ENCODE data around the gene RNF150.

RNF150 gene

GRCh38 chr4:141118381-141118780 is 14.9 kb downstream of the RNF150 start:
- Histone ChIP-seq H3K4me1 (ENCODE audit: control insufficient read depth in 2 of 2, insufficient read depth in 2 of 2, low read length in 2 of 2) (no peaks in the 10 kb centered on the region), H3K27ac (ENCODE audit: low read depth in 2 of 2, low read length in 2 of 2) (no peak overlapping the region), H3K27me3 (ENCODE audit: control insufficient read depth in 2 of 2, insufficient read depth in 2 of 2, low read length in 2 of 2) (no peaks in the 10 kb centered on the region), H3K9me3 (ENCODE audit: control insufficient read depth in 2 of 2, low read length in 2 of 2) (no peaks in the 10 kb centered on the region), H3K9ac (ENCODE audit: low read depth in 1 of 2, low read length in 2 of 2) (no peak overlapping the region), H3K36me3 (ENCODE audit: control insufficient read depth in 2 of 2, insufficient read depth in 2 of 2, low read length in 2 of 2) (no peaks in the 10 kb centered on the region), H3K4me3 (ENCODE audit: low read length in 2 of 2) (no peak overlapping the region)

GRCh38 chr4:141117935-141118334 is 15.3 kb downstream of the RNF150 start:
- no peak overlapping the region for H3K27ac ChIP-seq (ENCODE audit: low read depth in 2 of 2, low read length in 2 of 2)
- no peaks in the 10 kb centered on the region for H3K27me3 ChIP-seq (ENCODE audit: control insufficient read depth in 2 of 2, insufficient read depth in 2 of 2, low read length in 2 of 2)
- H3K9ac ChIP-seq (ENCODE audit: low read depth in 1 of 2, low read length in 2 of 2): no peak overlapping the region
- no peaks in the 10 kb centered on the region for H3K36me3 ChIP-seq (ENCODE audit: control insufficient read depth in 2 of 2, insufficient read depth in 2 of 2, low read length in 2 of 2)
- no peaks in the 10 kb centered on the region for H3K4me1 ChIP-seq (ENCODE audit: control insufficient read depth in 2 of 2, insufficient read depth in 2 of 2, low read length in 2 of 2)
- no peaks in the 10 kb centered on the region for H3K9me3 ChIP-seq (ENCODE audit: control insufficient read depth in 2 of 2, low read length in 2 of 2)
- H3K4me3 ChIP-seq (ENCODE audit: low read length in 2 of 2): no peak overlapping the region

- H3K36me3 ChIP-seq (ENCODE audit: control insufficient read depth in 2 of 2, insufficient read depth in 2 of 2, low read length in 2 of 2): no peaks in the 10 kb centered on the region
- H3K9me3 ChIP-seq (ENCODE audit: control insufficient read depth in 2 of 2, low read length in 2 of 2): no peaks in the 10 kb centered on the region
- no peak overlapping the region for H3K4me3 ChIP-seq (ENCODE audit: low read length in 2 of 2)
- H3K27ac ChIP-seq (ENCODE audit: low read depth in 2 of 2, low read length in 2 of 2): no peak overlapping the region
- no peak overlapping the region for H3K9ac ChIP-seq (ENCODE audit: low read depth in 1 of 2, low read length in 2 of 2)
- H3K4me1 ChIP-seq (ENCODE audit: control insufficient read depth in 2 of 2, insufficient read depth in 2 of 2, low read length in 2 of 2): no peaks in the 10 kb centered on the region
- H3K27me3 ChIP-seq (ENCODE audit: control insufficient read depth in 2 of 2, insufficient read depth in 2 of 2, low read length in 2 of 2): no peaks in the 10 kb centered on the region
Measured at GRCh38 chr4:141109983-141110382, 23.3 kb downstream of the RNF150 start.

GRCh38 chr4:141107927-141108326 is 25.3 kb downstream of the RNF150 start:
- H3K9me3 ChIP-seq (ENCODE audit: control insufficient read depth in 2 of 2, low read length in 2 of 2): no peaks in the 10 kb centered on the region
- H3K27me3 ChIP-seq (ENCODE audit: control insufficient read depth in 2 of 2, insufficient read depth in 2 of 2, low read length in 2 of 2): no peaks in the 10 kb centered on the region
- no peak overlapping the region for H3K27ac ChIP-seq (ENCODE audit: low read depth in 2 of 2, low read length in 2 of 2)
- H3K4me1 ChIP-seq (ENCODE audit: control insufficient read depth in 2 of 2, insufficient read depth in 2 of 2, low read length in 2 of 2): no peaks in the 10 kb centered on the region
- no peak overlapping the region for H3K9ac ChIP-seq (ENCODE audit: low read depth in 1 of 2, low read length in 2 of 2)
- H3K4me3 ChIP-seq (ENCODE audit: low read length in 2 of 2): no peak overlapping the region
- no peaks in the 10 kb centered on the region for H3K36me3 ChIP-seq (ENCODE audit: control insufficient read depth in 2 of 2, insufficient read depth in 2 of 2, low read length in 2 of 2)

- Histone ChIP-seq H3K9ac (ENCODE audit: low read depth in 1 of 2, low read length in 2 of 2) (no peak overlapping the region), H3K4me1 (ENCODE audit: control insufficient read depth in 2 of 2, insufficient read depth in 2 of 2, low read length in 2 of 2) (no peaks in the 10 kb centered on the region), H3K9me3 (ENCODE audit: control insufficient read depth in 2 of 2, low read length in 2 of 2) (no peaks in the 10 kb centered on the region), H3K4me3 (ENCODE audit: low read length in 2 of 2) (no peak overlapping the region), H3K27me3 (ENCODE audit: control insufficient read depth in 2 of 2, insufficient read depth in 2 of 2, low read length in 2 of 2) (no peaks in the 10 kb centered on the region), H3K36me3 (ENCODE audit: control insufficient read depth in 2 of 2, insufficient read depth in 2 of 2, low read length in 2 of 2) (no peaks in the 10 kb centered on the region), H3K27ac (ENCODE audit: low read depth in 2 of 2, low read length in 2 of 2) (no peak overlapping the region)
Measured at GRCh38 chr4:141102367-141102766, 30.9 kb downstream of the RNF150 start.

- Histone ChIP-seq H3K9me3 (ENCODE audit: control insufficient read depth in 2 of 2, low read length in 2 of 2) (no peaks in the 10 kb centered on the region), H3K27ac (ENCODE audit: low read depth in 2 of 2, low read length in 2 of 2) (no peak overlapping the region), H3K4me1 (ENCODE audit: control insufficient read depth in 2 of 2, insufficient read depth in 2 of 2, low read length in 2 of 2) (no peaks in the 10 kb centered on the region), H3K9ac (ENCODE audit: low read depth in 1 of 2, low read length in 2 of 2) (no peak overlapping the region), H3K36me3 (ENCODE audit: control insufficient read depth in 2 of 2, insufficient read depth in 2 of 2, low read length in 2 of 2) (no peaks in the 10 kb centered on the region), H3K4me3 (ENCODE audit: low read length in 2 of 2) (no peak overlapping the region), H3K27me3 (ENCODE audit: control insufficient read depth in 2 of 2, insufficient read depth in 2 of 2, low read length in 2 of 2) (no peaks in the 10 kb centered on the region)
Measured at GRCh38 chr4:141101511-141101910, 31.8 kb downstream of the RNF150 start.

- Histone ChIP-seq H3K36me3 (ENCODE audit: control insufficient read depth in 2 of 2, insufficient read depth in 2 of 2, low read length in 2 of 2) (no peaks in the 10 kb centered on the region), H3K9ac (ENCODE audit: low read depth in 1 of 2, low read length in 2 of 2) (no peak overlapping the region), H3K27me3 (ENCODE audit: control insufficient read depth in 2 of 2, insufficient read depth in 2 of 2, low read length in 2 of 2) (no peaks in the 10 kb centered on the region), H3K27ac (ENCODE audit: low read depth in 2 of 2, low read length in 2 of 2) (no peak overlapping the region), H3K4me3 (ENCODE audit: low read length in 2 of 2) (no peak overlapping the region), H3K9me3 (ENCODE audit: control insufficient read depth in 2 of 2, low read length in 2 of 2) (no peaks in the 10 kb centered on the region), H3K4me1 (ENCODE audit: control insufficient read depth in 2 of 2, insufficient read depth in 2 of 2, low read length in 2 of 2) (no peaks in the 10 kb centered on the region)
Measured at GRCh38 chr4:141099326-141099725, 33.9 kb downstream of the RNF150 start.

GRCh38 chr4:141098163-141098562 is 35.1 kb downstream of the RNF150 start:
- H3K4me1 ChIP-seq (ENCODE audit: control insufficient read depth in 2 of 2, insufficient read depth in 2 of 2, low read length in 2 of 2): no peaks in the 10 kb centered on the region
- no peak overlapping the region for H3K27ac ChIP-seq (ENCODE audit: low read depth in 2 of 2, low read length in 2 of 2)
- H3K9me3 ChIP-seq (ENCODE audit: control insufficient read depth in 2 of 2, low read length in 2 of 2): no peaks in the 10 kb centered on the region
- H3K9ac ChIP-seq (ENCODE audit: low read depth in 1 of 2, low read length in 2 of 2): no peak overlapping the region
- H3K27me3 ChIP-seq (ENCODE audit: control insufficient read depth in 2 of 2, insufficient read depth in 2 of 2, low read length in 2 of 2): no peaks in the 10 kb centered on the region
- no peak overlapping the region for H3K4me3 ChIP-seq (ENCODE audit: low read length in 2 of 2)
- H3K36me3 ChIP-seq (ENCODE audit: control insufficient read depth in 2 of 2, insufficient read depth in 2 of 2, low read length in 2 of 2): no peaks in the 10 kb centered on the region

- no peaks in the 10 kb centered on the region for H3K27me3 ChIP-seq (ENCODE audit: control insufficient read depth in 2 of 2, insufficient read depth in 2 of 2, low read length in 2 of 2)
- H3K9me3 ChIP-seq (ENCODE audit: control insufficient read depth in 2 of 2, low read length in 2 of 2): no peaks in the 10 kb centered on the region
- H3K4me1 ChIP-seq (ENCODE audit: control insufficient read depth in 2 of 2, insufficient read depth in 2 of 2, low read length in 2 of 2): no peaks in the 10 kb centered on the region
- H3K9ac ChIP-seq (ENCODE audit: low read depth in 1 of 2, low read length in 2 of 2): no peak overlapping the region
- H3K27ac ChIP-seq (ENCODE audit: low read depth in 2 of 2, low read length in 2 of 2): no peak overlapping the region
- H3K4me3 ChIP-seq (ENCODE audit: low read length in 2 of 2): no peak overlapping the region
- no peaks in the 10 kb centered on the region for H3K36me3 ChIP-seq (ENCODE audit: control insufficient read depth in 2 of 2, insufficient read depth in 2 of 2, low read length in 2 of 2)
Measured at GRCh38 chr4:141090473-141090872, 42.8 kb downstream of the RNF150 start.

GRCh38 chr4:141081921-141082395 is 51.3 kb downstream of the RNF150 start:
- Histone ChIP-seq H3K27me3 (ENCODE audit: control insufficient read depth in 2 of 2, insufficient read depth in 2 of 2, low read length in 2 of 2) (no peaks in the 10 kb centered on the region), H3K4me1 (ENCODE audit: control insufficient read depth in 2 of 2, insufficient read depth in 2 of 2, low read length in 2 of 2) (no peaks in the 10 kb centered on the region), H3K27ac (ENCODE audit: low read depth in 2 of 2, low read length in 2 of 2) (no peak overlapping the region), H3K9me3 (ENCODE audit: control insufficient read depth in 2 of 2, low read length in 2 of 2) (no peaks in the 10 kb centered on the region), H3K4me3 (ENCODE audit: low read length in 2 of 2) (no peak overlapping the region), H3K9ac (ENCODE audit: low read depth in 1 of 2, low read length in 2 of 2) (no peak overlapping the region), H3K36me3 (ENCODE audit: control insufficient read depth in 2 of 2, insufficient read depth in 2 of 2, low read length in 2 of 2) (no peaks in the 10 kb centered on the region)

- Histone ChIP-seq H3K36me3 (ENCODE audit: control insufficient read depth in 2 of 2, insufficient read depth in 2 of 2, low read length in 2 of 2) (no peaks in the 10 kb centered on the region), H3K27ac (ENCODE audit: low read depth in 2 of 2, low read length in 2 of 2) (no peak overlapping the region), H3K4me1 (ENCODE audit: control insufficient read depth in 2 of 2, insufficient read depth in 2 of 2, low read length in 2 of 2) (no peaks in the 10 kb centered on the region), H3K9ac (ENCODE audit: low read depth in 1 of 2, low read length in 2 of 2) (no peak overlapping the region), H3K9me3 (ENCODE audit: control insufficient read depth in 2 of 2, low read length in 2 of 2) (no peaks in the 10 kb centered on the region), H3K4me3 (ENCODE audit: low read length in 2 of 2) (no peak overlapping the region), H3K27me3 (ENCODE audit: control insufficient read depth in 2 of 2, insufficient read depth in 2 of 2, low read length in 2 of 2) (no peaks in the 10 kb centered on the region)
Measured at GRCh38 chr4:141080668-141081067, 52.6 kb downstream of the RNF150 start.

Data from mucosa of rectum (tissue), 2 donors.